Neural cell (in vitro differentiated cells): ENCODE data around the gene PIKFYVE.

Source experiments
- MXI1 ChIP-seq: fragments of 450-650 bp; conservative IDR thresholded peaks from 2 replicates; pipeline ENCODE4 v1.6.1; 2014; ENCODE audit warnings: antibody characterized with exemption, mild to moderate bottlenecking; ENCODE audit not compliant: poor library complexity, severe bottlenecking
- POLR2AphosphoS5 ChIP-seq: IDR thresholded peaks from 2 replicates; pipeline ENCODE4 v1.6.1; 2012
- TF ChIP-seq, protein P1 (sequence below): fragments of 450-650 bp; IDR thresholded peaks from 2 replicates; pipeline ENCODE4 v1.5.1; 2014; ENCODE audit warnings: antibody characterized with exemption, mild to moderate bottlenecking, moderate library complexity; ENCODE audit not compliant: poor library complexity, severe bottlenecking

DNA sequence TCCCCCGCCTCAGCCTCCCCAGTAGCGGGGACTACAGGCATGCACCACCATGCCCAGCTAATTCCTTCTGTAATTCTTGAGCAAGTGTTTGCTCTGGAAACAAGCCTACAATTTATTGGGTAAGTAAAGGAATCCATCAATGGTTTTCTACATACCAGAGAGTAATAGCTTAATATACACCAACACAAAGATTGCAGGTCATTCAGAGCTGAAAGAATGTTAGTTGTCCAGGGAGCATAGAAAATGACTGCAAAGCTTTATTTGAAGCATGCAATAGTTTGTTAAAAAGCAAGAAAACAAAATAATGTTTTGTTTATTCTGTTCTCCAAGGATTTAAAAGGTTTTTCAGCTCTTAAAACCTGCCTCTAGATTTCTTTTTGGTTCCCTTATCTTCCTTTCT lies 16.8 kb upstream of the PIKFYVE start:
- TF ChIP-seq, protein P1, sequence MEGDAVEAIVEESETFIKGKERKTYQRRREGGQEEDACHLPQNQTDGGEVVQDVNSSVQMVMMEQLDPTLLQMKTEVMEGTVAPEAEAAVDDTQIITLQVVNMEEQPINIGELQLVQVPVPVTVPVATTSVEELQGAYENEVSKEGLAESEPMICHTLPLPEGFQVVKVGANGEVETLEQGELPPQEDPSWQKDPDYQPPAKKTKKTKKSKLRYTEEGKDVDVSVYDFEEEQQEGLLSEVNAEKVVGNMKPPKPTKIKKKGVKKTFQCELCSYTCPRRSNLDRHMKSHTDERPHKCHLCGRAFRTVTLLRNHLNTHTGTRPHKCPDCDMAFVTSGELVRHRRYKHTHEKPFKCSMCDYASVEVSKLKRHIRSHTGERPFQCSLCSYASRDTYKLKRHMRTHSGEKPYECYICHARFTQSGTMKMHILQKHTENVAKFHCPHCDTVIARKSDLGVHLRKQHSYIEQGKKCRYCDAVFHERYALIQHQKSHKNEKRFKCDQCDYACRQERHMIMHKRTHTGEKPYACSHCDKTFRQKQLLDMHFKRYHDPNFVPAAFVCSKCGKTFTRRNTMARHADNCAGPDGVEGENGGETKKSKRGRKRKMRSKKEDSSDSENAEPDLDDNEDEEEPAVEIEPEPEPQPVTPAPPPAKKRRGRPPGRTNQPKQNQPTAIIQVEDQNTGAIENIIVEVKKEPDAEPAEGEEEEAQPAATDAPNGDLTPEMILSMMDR, result no peak
- TF ChIP-seq POLR2AphosphoS5, result no peak
- no peak for TF ChIP-seq MXI1
